IMR-90 (cell line): ENCODE data around the gene TUBGCP2. TPM values are rescaled to one million over a fixed set of nuclear protein-coding genes. Genes with fewer than 3 reads are reported as not detected.

Source experiments
- ATAC-seq: fragments of 200-7000 bp; cut with Tn5 transposase; 2 replicates; pipeline ENCODE4 v1.9.1; 2020; ENCODE audit warnings: low read depth, mild to moderate bottlenecking, moderate library complexity
- BruUV-seq: library from RNA; stranded (reverse); fragments of 400-500 nt; replicated peaks from 2 replicates; lab custom pipeline; 2021; lab: Mats Ljungman, UMichigan
- CTCF ChIA-PET: fragments of 300-600 bp; formaldehyde crosslinking; extraction: SDS; loops from one replicate; lab custom pipeline; 2021; ENCODE audit warnings: antibody characterized with exemption; lab: Yijun Ruan, JAX
- POLR2A ChIA-PET: fragments of 300-600 bp; sonication (Branson Sonifier 250); formaldehyde crosslinking; loops from one replicate; lab custom pipeline; 2022; ENCODE audit warnings: antibody characterized with exemption; ENCODE audit not compliant: unreplicated experiment; lab: Charles Lee
- DNase-seq: peaks from one replicate; pipeline ENCODE4 v3.0.0; 2013
- H2AFZ ChIP-seq: replicated peaks from 2 replicates; pipeline ENCODE3; 2013; ENCODE audit warnings: low read length, mild to moderate bottlenecking; ENCODE audit not compliant: poor library complexity
- H2AK5ac ChIP-seq: 2 replicates; pipeline ENCODE4 v1.6.1; 2013; ENCODE audit warnings: low read depth, low read length, inconsistent platforms
- H2AK9ac ChIP-seq: replicated peaks from 2 replicates; pipeline ENCODE3; 2013; ENCODE audit warnings: mild to moderate bottlenecking, low read depth, low read length, moderate library complexity; ENCODE audit not compliant: poor library complexity
- H2BK120ac ChIP-seq: 2 replicates; pipeline ENCODE4 v1.6.1; 2013; ENCODE audit warnings: low read depth, low read length, inconsistent platforms
- H2BK15ac ChIP-seq: 3 replicates; pipeline ENCODE4 v1.6.1; 2013; ENCODE audit warnings: low read depth, low read length, inconsistent platforms
- H2BK20ac ChIP-seq: 2 replicates; pipeline ENCODE4 v1.6.1; 2013; ENCODE audit warnings: low read depth, mild to moderate bottlenecking, inconsistent platforms, low read length, moderate library complexity
- H2BK5ac ChIP-seq: 2 replicates; pipeline ENCODE4 v1.6.1; 2013; ENCODE audit warnings: mild to moderate bottlenecking, low read depth, low read length, inconsistent platforms; ENCODE audit not compliant: poor library complexity, severe bottlenecking
- H3K14ac ChIP-seq: replicated peaks from 2 replicates; pipeline ENCODE4 v1.6.1; 2013; ENCODE audit warnings: low read depth, low read length, inconsistent platforms
- H3K18ac ChIP-seq: 2 replicates; pipeline ENCODE4 v1.6.1; 2013; ENCODE audit warnings: low read depth, low read length, control low read depth
- H3K23ac ChIP-seq: 2 replicates; pipeline ENCODE4 v1.6.1; 2013; ENCODE audit warnings: low read depth, low read length, inconsistent platforms
- H3K27ac ChIP-seq: 2 replicates; pipeline ENCODE4 v1.5.1; 2013; ENCODE audit warnings: mild to moderate bottlenecking, control low read depth, low read length; ENCODE audit not compliant: insufficient read depth
- H3K27me3 ChIP-seq: 2 replicates; pipeline ENCODE4 v1.6.1; 2013; ENCODE audit warnings: low read length; ENCODE audit not compliant: control insufficient read depth, insufficient read depth
- H3K36me3 ChIP-seq: 2 replicates; pipeline ENCODE4 v1.6.1; 2013; ENCODE audit warnings: low read length, mixed read lengths; ENCODE audit not compliant: control insufficient read depth, insufficient read depth
- H3K4ac ChIP-seq: 2 replicates; pipeline ENCODE4 v1.6.1; 2013; ENCODE audit warnings: low read depth, low read length, inconsistent platforms
- H3K4me1 ChIP-seq: 2 replicates; pipeline ENCODE4 v1.6.1; 2013; ENCODE audit warnings: low read length, mixed read lengths; ENCODE audit not compliant: control insufficient read depth, insufficient read depth
- H3K4me2 ChIP-seq: 2 replicates; pipeline ENCODE4 v1.6.1; 2013; ENCODE audit warnings: low read depth, mild to moderate bottlenecking, control low read depth, low read length, moderate library complexity
- H3K4me3 ChIP-seq: 2 replicates; pipeline ENCODE4 v1.5.1; 2013; ENCODE audit warnings: low read depth, mild to moderate bottlenecking, control low read depth, low read length, moderate library complexity; ENCODE audit not compliant: insufficient read depth
- H3K56ac ChIP-seq: 2 replicates; pipeline ENCODE4 v1.6.1; 2013; ENCODE audit warnings: low read length, inconsistent platforms; ENCODE audit not compliant: insufficient read depth; ENCODE audit errors: extremely low read depth
- H3K79me1 ChIP-seq, 2 experiments: 2 replicates each; pipeline ENCODE4 v1.6.1; 2013; ENCODE audit warnings: low read length in 2 of 2, inconsistent platforms in 1 of 2, low read depth in 1 of 2
- H3K9ac ChIP-seq: 2 replicates; pipeline ENCODE4 v1.6.1; 2013; ENCODE audit warnings: low read depth, low read length, control low read depth
- H3K9me1 ChIP-seq: 2 replicates; pipeline ENCODE4 v1.6.1; 2013; ENCODE audit warnings: low read length, inconsistent platforms; ENCODE audit not compliant: insufficient read depth
- H3K9me3 ChIP-seq: 2 replicates; pipeline ENCODE4 v1.6.1; 2013; ENCODE audit warnings: low read length; ENCODE audit not compliant: control insufficient read depth, insufficient read depth
- H4K20me1 ChIP-seq: 2 replicates; pipeline ENCODE4 v1.6.1; 2013; ENCODE audit warnings: low read length, inconsistent platforms; ENCODE audit not compliant: insufficient read depth
- H4K5ac ChIP-seq: 2 replicates; pipeline ENCODE4 v1.6.1; 2013; ENCODE audit warnings: mild to moderate bottlenecking, low read depth, low read length, control low read depth
- H4K8ac ChIP-seq, 2 experiments: 2 replicates each; pipeline ENCODE4 v1.6.1; 2013; ENCODE audit warnings: low read depth in 2 of 2, low read length in 2 of 2, control low read depth in 1 of 2, inconsistent platforms in 1 of 2
- H4K91ac ChIP-seq: 2 replicates; pipeline ENCODE4 v1.6.1; 2013; ENCODE audit warnings: low read depth, low read length, inconsistent platforms; ENCODE audit not compliant: insufficient read depth
- CEBPB ChIP-seq: IDR thresholded peaks from 2 replicates; pipeline ENCODE4 v1.6.1; 2012; ENCODE audit warnings: low read depth, low read length, improper control_type of control experiment
- CHD1 ChIP-seq: IDR thresholded peaks from 2 replicates; pipeline ENCODE4 v1.6.1; 2012; ENCODE audit warnings: low read depth, low read length, improper control_type of control experiment
- MAFK ChIP-seq: IDR thresholded peaks from 2 replicates; pipeline ENCODE4 v1.6.1; 2012; ENCODE audit warnings: low read depth, low read length, improper control_type of control experiment
- MXI1 ChIP-seq: IDR thresholded peaks from 2 replicates; pipeline ENCODE4 v1.6.1; 2012; ENCODE audit warnings: low read depth, mild to moderate bottlenecking, low read length, moderate library complexity, borderline replicate concordance
- NFE2L2 ChIP-seq: fragments of 150-350 bp; IDR thresholded peaks from 2 replicates; pipeline ENCODE4 v1.6.1; 2016; ENCODE audit warnings: low read depth, mild to moderate bottlenecking, low read length
- POLR2A ChIP-seq: IDR thresholded peaks from 2 replicates; pipeline ENCODE4 v1.6.1; 2012; ENCODE audit warnings: mild to moderate bottlenecking, low read depth, low read length
- RAD21 ChIP-seq: IDR thresholded peaks from 2 replicates; pipeline ENCODE4 v1.6.1; 2012; ENCODE audit warnings: low read length, improper control_type of control experiment
- RFX5 ChIP-seq: IDR thresholded peaks from 2 replicates; pipeline ENCODE4 v1.8.0; 2012; ENCODE audit warnings: low read depth, mild to moderate bottlenecking, low read length, moderate library complexity
- WGBS, 2 experiments: methylation state at CpG; one replicate each; pipeline versions ENCODE4 v1.1.5 to v1.1.7; 2013; ENCODE audit warnings: missing lambda C conversion rate in 2 of 2; ENCODE audit not compliant: insufficient read length in 1 of 2; ENCODE audit errors: extremely low coverage in 2 of 2; 5-methylcytosine and 5-hydroxymethylcytosine counted together
- dilution Hi-C: fragments of 300-500 bp; cut with HindIII; formaldehyde crosslinking; loops from one replicate; pipeline ENCODE4 v1.14.3; 2018; ENCODE audit warnings: low sequenced_read_pairs; ENCODE audit not compliant: unreplicated experiment
- in situ Hi-C: fragments of 300-500 bp; cut with MboI; formaldehyde crosslinking; loops from 3 replicates; pipeline ENCODE4 v1.14.3; 2019; ENCODE audit warnings: low sequenced_read_pairs, inconsistent platforms, mixed read lengths
- intact Hi-C: fragments of 100-400 bp; cut with micrococcal nuclease; formaldehyde crosslinking; loops from 2 replicates; pipeline ENCODE4 v1.10.0; 2022
- polyA plus RNA-seq, 3 experiments: library from polyadenylated mRNA; depleted of rRNA; stranded (reverse); fragments of >200 nt; gene quantifications; 2 replicates each; pipeline ENCODE4 v1.2.3, GENCODE V29; 2012; ENCODE audit warnings: low replicate concordance in 1 of 3
- total RNA-seq: library from RNA; depleted of rRNA; stranded (reverse); fragments of >200 nt; gene quantifications from 2 replicates; pipeline ENCODE4 v1.2.3, GENCODE V29; 2012
- TF ChIP-seq, protein P1 (sequence below): fragments of 150-350 bp; IDR thresholded peaks from 2 replicates; pipeline ENCODE4 v1.6.1; 2017; ENCODE audit warnings: mild to moderate bottlenecking, antibody characterized with exemption, low read length, low read depth

The TUBGCP2 gene
- total and polyA plus RNA-seq, 2 of the 4 experiments (the other 2 are of a cell fraction), result 48.1 to 72.6 TPM

DNA sequence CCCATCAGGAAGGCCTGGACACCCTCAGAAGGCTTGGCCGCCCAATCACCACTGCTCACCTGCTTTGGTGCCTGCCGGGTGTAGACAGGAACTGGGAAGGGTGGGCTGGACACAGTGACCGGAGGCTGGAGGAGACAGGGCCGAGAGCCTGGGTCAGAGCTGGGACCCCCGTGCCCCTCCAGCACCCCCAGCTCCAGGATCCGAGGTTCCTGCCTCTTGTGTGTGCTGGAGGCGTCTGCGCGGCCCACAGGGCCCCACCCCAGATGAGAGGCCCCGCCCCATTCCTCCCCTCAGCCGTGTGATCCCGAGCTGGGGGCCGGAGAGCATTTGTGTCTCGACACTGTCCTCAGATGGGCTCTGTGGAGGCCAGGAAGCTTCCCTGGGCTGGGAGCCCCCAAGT lies 41.4 kb downstream of the TUBGCP2 start:
- H2AK5ac ChIP-seq, result no peak overlapping the region
- no peak overlapping the region for H3K4me2 ChIP-seq
- no peak overlapping the region for H3K56ac ChIP-seq
- no peaks in the 10 kb centered on the region for H3K79me1 ChIP-seq
- no peak overlapping the region for H3K18ac ChIP-seq
- no peak overlapping the region for H2BK120ac ChIP-seq
- dilution Hi-C loops, result no loop called here
- no peaks in the 10 kb centered on the region for H3K9me3 ChIP-seq
- H2AK9ac ChIP-seq, result no peak overlapping the region
- in situ Hi-C loops, result loop anchor here (25.0 kb wide), 1 partner anchor 605 kb away; no protein-coding TSS in a partner anchor
- H3K36me3 ChIP-seq, result peaks cover 4% of the 10 kb centered on the region; the same call in 1 of the 2 replicates
- no peaks in the 10 kb centered on the region for H4K20me1 ChIP-seq
- CTCF ChIA-PET, result no interaction called here
- no peak overlapping the region for H2AFZ ChIP-seq
- no peak overlapping the region for H2BK15ac ChIP-seq
- no peak overlapping the region for H2BK5ac ChIP-seq
- H3K4ac ChIP-seq, result no peak overlapping the region
- POLR2A ChIA-PET, result no interaction called here
- TF ChIP-seq RAD21 (no peak), MXI1 (no peak), NFE2L2 (no peak), MAFK (no peak), RFX5 (no peak), POLR2A (no peak), CHD1 (no peak), CEBPB (no peak)
- TF ChIP-seq, protein P1, sequence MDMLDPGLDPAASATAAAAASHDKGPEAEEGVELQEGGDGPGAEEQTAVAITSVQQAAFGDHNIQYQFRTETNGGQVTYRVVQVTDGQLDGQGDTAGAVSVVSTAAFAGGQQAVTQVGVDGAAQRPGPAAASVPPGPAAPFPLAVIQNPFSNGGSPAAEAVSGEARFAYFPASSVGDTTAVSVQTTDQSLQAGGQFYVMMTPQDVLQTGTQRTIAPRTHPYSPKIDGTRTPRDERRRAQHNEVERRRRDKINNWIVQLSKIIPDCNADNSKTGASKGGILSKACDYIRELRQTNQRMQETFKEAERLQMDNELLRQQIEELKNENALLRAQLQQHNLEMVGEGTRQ, result no peak
- no peak overlapping the region for H3K23ac ChIP-seq
- no peak for DNase-seq
- ATAC-seq, result no peak
- H4K5ac ChIP-seq, result no peak overlapping the region
- no peak overlapping the region for H3K9ac ChIP-seq
- no peak overlapping the region for H2BK20ac ChIP-seq
- no peaks in the 10 kb centered on the region for H3K9me1 ChIP-seq
- 62% methylated on average over 5 of the region's 14 CpGs; no CpG with 5 or more reads in 1 of the 2 experiments for WGBS, 2 experiments
- H3K14ac ChIP-seq, result no peak overlapping the region
- H4K91ac ChIP-seq, result no peak overlapping the region
- no peak overlapping the region for H3K27ac ChIP-seq
- intact Hi-C loops, result no loop called here
- no TSS peak for BruUV-seq
- no peak overlapping the region for H3K4me3 ChIP-seq
- H3K27me3 ChIP-seq, result no peaks in the 10 kb centered on the region; the same call in 1 of the 2 replicates
- no peaks in the 10 kb centered on the region; the same call in 1 of the 2 replicates for H3K4me1 ChIP-seq
- H4K8ac ChIP-seq, result no peak overlapping the region
